ENCODE measurements around the gene PCED1B. TPM values are rescaled to one million over a fixed set of nuclear protein-coding genes. Genes with fewer than 3 reads are reported as not detected.

Gene PCED1B
- total RNA-seq, 5 donors from 2014 or later (not counting 1 experiment from before 2014, with no cell fraction given): 53.7 to 159 (median 119) TPM

- Histone ChIP-seq H3K27ac (ENCODE audit: low read length) (no peak overlapping the region), H3K36me3 (ENCODE audit: control insufficient read depth in 2 of 2, extremely low read depth in 1 of 2, insufficient read depth in 1 of 2, low read length in 1 of 2) (no peaks in the 10 kb centered on the region), H3K27me3 (replicated peaks in 1 of 2; ENCODE audit: control insufficient read depth in 2 of 2, extremely low read depth in 1 of 2, insufficient read depth in 2 of 2, low read length in 1 of 2) (no peaks in the 10 kb centered on the region), H3K4me1 (ENCODE audit: control insufficient read depth in 1 of 2, extremely low read depth in 1 of 2, insufficient read depth in 2 of 2, low read length in 2 of 2) (peaks cover 11 to 28% of the 10 kb centered on the region in 2 experiments), H3K9me3 (no peaks in the 10 kb centered on the region), H3K4me3 (ENCODE audit: control insufficient read depth in 1 of 2, extremely low read depth in 1 of 2, low read length in 1 of 2) (no peak overlapping the region)
- Mint-ChIP-seq H3K36me3 (no peaks in the 10 kb centered on the region), H3K4me1 (peaks cover 56 to 64% (median 60%) of the 10 kb centered on the region in 3 donors), H3K4me3 (peak overlapping the region; percentile 60 to 99 (median 87)), H3K27me3 (no peaks in the 10 kb centered on the region), H3K9me3 (no peaks in the 10 kb centered on the region), H3K27ac (peak overlapping the region; percentile 59 to 92)
- 95% methylated on average over 8 of the region's 8 CpGs for WGBS (ENCODE audit: insufficient coverage)
- POLR2A ChIA-PET: interaction anchor here (0.6 to 0.9 kb wide), 2 partner anchors 17 to 124 kb away, joined by 7 to 15 read pairs; no protein-coding TSS in a partner anchor
- DNase-seq (no peak), ATAC-seq (replicated peaks in 1 of 4) (no peak)
- CTCF ChIA-PET: interaction anchor here in 1 of 2 donors (0.5 to 2.2 kb wide), 4 partner anchors 8 to 326 kb away, joined by 3 to 12 read pairs (median 4); no protein-coding TSS in a partner anchor
Measured at GRCh38 chr12:47078086-47078395, 1.4 kb upstream of the PCED1B start.

DNA sequence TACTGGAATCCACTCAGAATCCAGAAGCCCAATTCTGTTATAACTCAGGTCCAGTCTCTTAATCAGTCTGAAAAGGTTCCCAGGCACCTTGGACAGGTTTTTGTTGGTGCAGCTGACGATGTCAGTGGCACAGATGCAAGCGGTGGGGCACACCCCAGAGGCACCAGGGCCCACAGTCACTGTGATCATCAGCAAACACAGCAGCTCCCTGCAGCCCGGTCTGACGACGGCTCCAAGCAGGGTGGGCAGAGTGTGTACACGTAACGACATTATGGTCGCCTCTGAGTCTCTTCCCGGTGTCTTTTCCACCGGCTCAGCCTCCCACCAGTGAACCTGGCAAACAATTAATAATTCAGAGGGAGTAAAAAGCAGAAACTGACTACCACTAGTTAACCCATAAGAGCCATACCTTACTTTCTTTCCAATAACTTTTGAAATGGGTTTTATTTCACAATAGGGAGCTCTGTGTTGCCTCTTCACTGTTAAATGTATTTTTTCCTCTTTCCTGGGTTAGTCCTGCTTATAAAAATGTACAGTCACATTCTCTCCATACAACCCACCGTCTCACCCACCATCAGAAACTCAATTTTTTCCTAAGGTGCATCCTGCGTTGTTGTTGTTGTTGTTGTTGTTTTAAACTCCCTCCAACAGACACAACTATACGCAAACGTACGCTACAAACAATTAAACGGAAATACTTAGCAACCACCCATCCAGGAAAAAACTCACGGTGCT is 521 bp upstream of the PCED1B start:
- Mint-ChIP-seq H3K4me3 (peak overlapping the region; percentile 87 to 99 (median 94)), H3K36me3 (no peaks in the 10 kb centered on the region), H3K27ac (peak overlapping the region; percentile 92), H3K9me3 (no peaks in the 10 kb centered on the region), H3K27me3 (no peaks in the 10 kb centered on the region), H3K4me1 (peaks cover 65 to 73% (median 69%) of the 10 kb centered on the region in 3 donors)
- ChIA-PET CTCF (interaction anchor here (0.5 to 2.2 kb wide), 9 partner anchors 9 to 325 kb away, joined by 3 to 12 read pairs (median 3); no protein-coding TSS in a partner anchor), POLR2A (interaction anchor here (0.5 to 0.6 kb wide), 4 partner anchors 16 to 1424 kb away, joined by 3 to 15 read pairs (median 4); no protein-coding TSS in a partner anchor)
- Histone ChIP-seq H3K4me1 (ENCODE audit: control insufficient read depth in 1 of 2, extremely low read depth in 1 of 2, insufficient read depth in 2 of 2, low read length in 2 of 2) (peaks cover 11 to 34% of the 10 kb centered on the region in 2 experiments), H3K36me3 (ENCODE audit: control insufficient read depth in 2 of 2, extremely low read depth in 1 of 2, insufficient read depth in 1 of 2, low read length in 1 of 2) (no peaks in the 10 kb centered on the region), H3K27me3 (replicated peaks in 1 of 2; ENCODE audit: control insufficient read depth in 2 of 2, extremely low read depth in 1 of 2, insufficient read depth in 2 of 2, low read length in 1 of 2) (no peaks in the 10 kb centered on the region), H3K9me3 (no peaks in the 10 kb centered on the region), H3K27ac (ENCODE audit: low read length) (peak overlapping the region; percentile 69), H3K4me3 (ENCODE audit: control insufficient read depth in 1 of 2, extremely low read depth in 1 of 2, low read length in 1 of 2) (peak overlapping the region; percentile 58 to 86)
- peak in 33 of 35 experiments; percentile 10 to 60 (median 34) for DNase-seq
- peak; percentile 42 to 70 (median 58) for ATAC-seq (replicated peaks in 1 of 4)
- WGBS (ENCODE audit: insufficient coverage): 5% methylated on average over 10 of the region's 17 CpGs

DNA sequence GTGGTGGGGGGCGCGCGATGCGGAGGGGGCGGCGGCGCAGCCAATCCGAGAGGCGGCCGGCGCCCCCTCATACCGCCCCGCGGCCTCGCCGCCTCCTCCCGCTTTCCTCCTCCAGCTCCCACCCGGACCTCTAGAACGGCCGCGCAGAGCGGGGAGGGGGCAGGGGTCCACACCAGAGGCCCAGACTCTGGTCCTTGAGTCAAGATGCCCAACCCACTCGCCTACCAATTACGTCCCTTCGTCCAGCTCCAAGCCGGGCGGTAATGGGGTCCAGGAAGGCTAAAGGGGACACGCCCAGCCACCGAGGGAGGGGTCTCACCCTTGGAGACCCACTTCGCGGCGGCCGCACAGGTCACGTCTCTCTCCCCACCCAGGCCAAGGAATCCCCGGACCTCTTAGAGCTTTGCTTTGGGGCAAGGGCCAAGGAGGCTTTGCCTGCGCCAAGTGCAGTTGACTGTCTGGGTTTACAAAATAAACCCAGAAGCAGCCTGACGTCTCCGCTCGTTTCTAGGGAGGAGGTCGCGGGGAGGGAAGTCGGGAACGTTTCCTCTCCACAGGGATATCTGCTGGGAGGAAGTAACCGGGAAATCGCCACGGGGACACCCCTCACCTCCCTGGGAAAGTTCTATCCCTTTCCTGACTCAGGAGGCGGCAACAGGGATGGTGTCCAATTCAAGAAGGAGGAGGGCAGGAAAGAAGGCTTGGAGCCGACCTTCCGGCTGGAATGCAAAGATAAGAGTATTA is 732 bp downstream of the PCED1B start:
- no peaks in the 10 kb centered on the region for H3K36me3 Mint-ChIP-seq
- peak in 23 of 35 experiments; percentile 2 to 53 (median 22) for DNase-seq
- ATAC-seq (replicated peaks in 1 of 4): peak; percentile 31 to 44 (median 36)
- Histone ChIP-seq H3K4me1 (ENCODE audit: control insufficient read depth in 1 of 2, extremely low read depth in 1 of 2, insufficient read depth in 2 of 2, low read length in 2 of 2) (peaks cover 14 to 41% of the 10 kb centered on the region in 2 experiments), H3K27ac (ENCODE audit: low read length) (peak overlapping the region; percentile 85), H3K4me3 (ENCODE audit: control insufficient read depth in 1 of 2, extremely low read depth in 1 of 2, low read length in 1 of 2) (peak overlapping the region; percentile 81 to 99), H3K27me3 (replicated peaks in 1 of 2; ENCODE audit: control insufficient read depth in 2 of 2, extremely low read depth in 1 of 2, insufficient read depth in 2 of 2, low read length in 1 of 2) (no peaks in the 10 kb centered on the region), H3K9me3 (no peaks in the 10 kb centered on the region), H3K36me3 (ENCODE audit: control insufficient read depth in 2 of 2, extremely low read depth in 1 of 2, insufficient read depth in 1 of 2, low read length in 1 of 2) (no peaks in the 10 kb centered on the region)
- H3K4me1 Mint-ChIP-seq: peaks cover 77 to 85% (median 81%) of the 10 kb centered on the region in 3 donors
- no peaks in the 10 kb centered on the region for H3K9me3 Mint-ChIP-seq
- CTCF ChIA-PET: interaction anchor here (0.6 to 2.2 kb wide), 4 partner anchors 9 to 318 kb away, joined by 3 to 12 read pairs (median 6); no protein-coding TSS in a partner anchor
- WGBS (ENCODE audit: insufficient coverage): 0% methylated on average over 36 of the region's 49 CpGs
- POLR2A ChIA-PET: interaction anchor here in 1 of 2 donors (1.0 to 1.6 kb wide), 2 partner anchors 9 to 136 kb away, joined by 3 read pairs; no protein-coding TSS in a partner anchor
- H3K27ac Mint-ChIP-seq: peak overlapping the region; percentile 93 to 95
- no peaks in the 10 kb centered on the region for H3K27me3 Mint-ChIP-seq
- H3K4me3 Mint-ChIP-seq: peak overlapping the region; percentile 92 to 99 (median 96)

DNA sequence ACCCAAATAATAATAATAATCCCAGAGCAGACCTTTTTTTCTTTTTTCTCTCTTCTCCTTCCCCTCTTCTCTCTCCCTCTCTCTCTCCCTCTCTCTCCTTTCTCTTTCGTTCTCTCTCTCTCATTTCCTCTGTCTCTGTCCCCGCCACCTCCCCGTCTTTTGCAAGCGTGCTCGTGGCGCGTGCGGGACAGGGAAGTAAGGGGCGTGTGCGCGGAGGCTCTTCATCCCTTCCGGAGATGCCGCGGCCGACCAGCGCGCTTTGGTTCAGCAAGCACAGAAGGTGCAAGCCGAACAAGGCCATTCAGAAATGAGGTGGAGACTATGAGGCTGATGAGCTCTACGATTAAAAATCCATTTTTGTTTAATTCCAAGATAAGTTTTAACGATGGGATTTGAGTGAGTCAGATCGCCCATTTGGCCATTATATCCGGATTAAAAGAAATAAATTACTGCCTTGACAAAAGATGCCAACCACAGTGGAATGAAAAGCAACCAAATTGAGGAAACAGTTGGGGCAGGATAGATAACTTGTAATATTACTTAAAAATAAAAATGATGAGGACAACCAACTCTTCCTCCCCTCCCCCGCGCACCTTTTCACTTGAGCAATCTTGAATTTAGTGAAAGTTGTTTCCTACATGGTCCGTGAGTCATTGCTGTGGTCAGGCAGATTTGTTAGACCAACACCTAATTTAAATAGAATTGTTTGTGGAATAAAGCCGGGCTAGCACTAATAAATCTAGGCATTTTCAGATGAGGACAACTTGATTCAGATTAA is 1.5 kb downstream of the PCED1B start:
- Histone ChIP-seq H3K9me3 (no peaks in the 10 kb centered on the region), H3K4me3 (ENCODE audit: control insufficient read depth in 1 of 2, extremely low read depth in 1 of 2, low read length in 1 of 2) (peak overlapping the region; percentile 81 to 99), H3K27me3 (replicated peaks in 1 of 2; ENCODE audit: control insufficient read depth in 2 of 2, extremely low read depth in 1 of 2, insufficient read depth in 2 of 2, low read length in 1 of 2) (no peaks in the 10 kb centered on the region), H3K36me3 (ENCODE audit: control insufficient read depth in 2 of 2, extremely low read depth in 1 of 2, insufficient read depth in 1 of 2, low read length in 1 of 2) (no peaks in the 10 kb centered on the region), H3K27ac (ENCODE audit: low read length) (peak overlapping the region; percentile 85), H3K4me1 (ENCODE audit: control insufficient read depth in 1 of 2, extremely low read depth in 1 of 2, insufficient read depth in 2 of 2, low read length in 2 of 2) (peaks cover 22 to 45% of the 10 kb centered on the region in 2 experiments)
- H3K9me3 Mint-ChIP-seq: no peaks in the 10 kb centered on the region
- H3K4me1 Mint-ChIP-seq: peaks cover 83 to 91% (median 89%) of the 10 kb centered on the region in 3 donors
- ATAC-seq (replicated peaks in 1 of 4) (peak in 3 of 4 experiments; percentile 11 to 35 (median 16)), DNase-seq (peak in 29 of 35 experiments; percentile 10 to 70 (median 29))
- 5% methylated on average over 7 of the region's 26 CpGs for WGBS (ENCODE audit: insufficient coverage)
- POLR2A ChIA-PET: interaction anchor here in 1 of 2 donors (1.0 to 1.6 kb wide), 2 partner anchors 10 to 135 kb away, joined by 3 read pairs; no protein-coding TSS in a partner anchor
- CTCF ChIA-PET: interaction anchor here in 1 of 2 donors (0.7 to 1.9 kb wide), 2 partner anchors 10 to 227 kb away, joined by 3 to 6 read pairs; no protein-coding TSS in a partner anchor
- no peaks in the 10 kb centered on the region for H3K36me3 Mint-ChIP-seq
- no peaks in the 10 kb centered on the region for H3K27me3 Mint-ChIP-seq
- H3K27ac Mint-ChIP-seq: peak overlapping the region; percentile 93 to 95
- peak overlapping the region; percentile 92 to 99 (median 96) for H3K4me3 Mint-ChIP-seq

- H3K4me3 Mint-ChIP-seq: peak overlapping the region in 1 of 3 donors; percentile 99
- ChIA-PET CTCF (interaction anchor here in 1 of 2 donors (0.7 kb wide), 1 partner anchor 315 kb away, joined by 3 read pairs; no protein-coding TSS in a partner anchor), POLR2A (interaction anchor here (0.6 to 0.9 kb wide), 4 partner anchors 11 to 1892 kb away, joined by 3 to 5 read pairs (median 3); no protein-coding TSS in a partner anchor)
- H3K27ac Mint-ChIP-seq: peak overlapping the region; percentile 93 to 95
- no CpG with 5 or more reads among the region's 3 CpGs for WGBS (ENCODE audit: insufficient coverage)
- Histone ChIP-seq H3K36me3 (ENCODE audit: control insufficient read depth in 2 of 2, extremely low read depth in 1 of 2, insufficient read depth in 1 of 2, low read length in 1 of 2) (no peaks in the 10 kb centered on the region), H3K4me3 (ENCODE audit: control insufficient read depth in 1 of 2, extremely low read depth in 1 of 2, low read length in 1 of 2) (no peak overlapping the region), H3K9me3 (no peaks in the 10 kb centered on the region), H3K27ac (ENCODE audit: low read length) (peak overlapping the region; percentile 85), H3K27me3 (replicated peaks in 1 of 2; ENCODE audit: control insufficient read depth in 2 of 2, extremely low read depth in 1 of 2, insufficient read depth in 2 of 2, low read length in 1 of 2) (no peaks in the 10 kb centered on the region), H3K4me1 (ENCODE audit: control insufficient read depth in 1 of 2, extremely low read depth in 1 of 2, insufficient read depth in 2 of 2, low read length in 2 of 2) (peaks cover 22 to 46% of the 10 kb centered on the region in 2 experiments)
- H3K36me3 Mint-ChIP-seq: no peaks in the 10 kb centered on the region
- H3K27me3 Mint-ChIP-seq: no peaks in the 10 kb centered on the region
- H3K4me1 Mint-ChIP-seq: peaks cover 84 to 85% (median 85%) of the 10 kb centered on the region in 3 donors
- DNase-seq (no peak), ATAC-seq (replicated peaks in 1 of 4) (no peak)
- no peaks in the 10 kb centered on the region for H3K9me3 Mint-ChIP-seq
Measured at GRCh38 chr12:47082283-47082682, 2.9 kb downstream of the PCED1B start.

Measured in T-cell (primary cell).